GM18519 (cell line): Measurements from ENCODE around the gene ZNF582.
"Not testable (repeated sequence)": the region's sequence is repeated elsewhere in the genome, so short reads cannot be mapped to it uniquely, and the experiment has no call there.

Experiments used
- ATAC-seq: cut with Tn5 transposase; IDR thresholded peaks from one replicate; pipeline ENCODE4 v1.9.1; 2021; ENCODE audit warnings: mild to moderate bottlenecking, moderate library complexity; ENCODE audit not compliant: unreplicated experiment, low FRiP score

The ZNF582 gene

DNA sequence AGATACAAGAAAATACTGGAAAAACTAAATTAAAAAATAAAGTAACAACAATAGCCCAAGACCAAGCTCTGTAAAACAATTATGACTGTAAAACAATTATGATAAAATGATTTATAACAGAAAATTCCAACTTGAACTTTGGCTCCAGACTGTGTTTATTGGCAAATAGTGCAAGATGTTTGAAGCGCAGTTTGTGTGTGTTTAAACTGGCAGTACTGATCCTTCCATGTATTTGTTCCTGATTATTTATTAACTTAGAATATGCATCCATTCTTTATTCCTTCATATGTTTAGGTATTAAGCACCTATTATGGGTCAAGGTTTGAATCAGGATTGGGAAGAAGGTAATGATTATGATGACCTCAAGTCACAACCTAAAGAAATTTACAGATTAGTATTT lies 37.8 kb downstream of the ZNF582 start:
- ATAC-seq = no peak

DNA sequence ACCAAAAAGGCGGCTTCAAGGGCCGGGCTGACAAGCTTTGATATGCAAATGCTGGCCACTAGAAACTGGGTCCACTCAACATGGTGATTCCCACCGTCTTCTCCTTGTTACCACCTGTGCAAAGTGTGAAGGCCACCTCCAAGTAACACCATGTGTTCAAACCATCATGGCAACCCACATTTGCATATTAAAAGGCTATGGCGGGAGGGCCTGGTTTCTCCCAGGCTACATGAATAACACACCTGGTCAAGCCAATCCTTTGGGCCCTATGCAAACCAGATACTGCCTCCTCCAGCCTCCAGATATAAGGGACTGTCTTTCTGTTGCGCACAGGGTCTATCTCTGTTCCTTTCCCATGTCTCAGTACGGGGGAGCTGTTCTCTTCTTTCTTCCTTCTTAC lies 42.1 kb downstream of the ZNF582 start:
- ATAC-seq = no peak

DNA sequence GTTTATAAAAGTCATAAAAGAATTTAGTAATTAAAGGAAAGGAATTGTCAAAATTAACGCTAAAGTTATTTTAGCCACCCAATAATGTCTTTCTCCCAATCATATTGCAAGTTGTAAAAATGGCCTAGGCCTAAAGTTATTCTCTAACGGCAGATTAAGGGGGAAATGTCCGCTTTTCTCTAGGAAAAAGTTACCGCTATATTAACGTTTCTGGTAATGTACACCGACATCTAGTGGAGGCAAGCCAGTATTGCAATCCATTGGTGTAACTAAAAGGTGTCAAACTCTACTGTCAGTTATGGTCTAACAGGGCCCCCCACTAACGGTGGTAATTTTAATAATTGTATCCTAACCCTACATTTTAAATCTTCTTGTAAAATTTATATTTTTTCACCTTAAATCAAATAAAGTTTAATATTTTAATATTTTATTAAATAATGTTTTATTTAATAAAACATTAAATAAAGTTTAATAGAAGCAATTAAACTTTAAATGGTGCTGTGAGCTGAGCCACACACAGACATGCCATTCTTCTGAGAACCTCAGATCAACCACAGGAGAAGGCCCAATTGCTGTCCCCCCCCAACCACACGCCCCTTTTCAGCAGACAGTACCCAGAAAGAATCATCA lies 42.8 kb downstream of the ZNF582 start:
- ATAC-seq = no peak

DNA sequence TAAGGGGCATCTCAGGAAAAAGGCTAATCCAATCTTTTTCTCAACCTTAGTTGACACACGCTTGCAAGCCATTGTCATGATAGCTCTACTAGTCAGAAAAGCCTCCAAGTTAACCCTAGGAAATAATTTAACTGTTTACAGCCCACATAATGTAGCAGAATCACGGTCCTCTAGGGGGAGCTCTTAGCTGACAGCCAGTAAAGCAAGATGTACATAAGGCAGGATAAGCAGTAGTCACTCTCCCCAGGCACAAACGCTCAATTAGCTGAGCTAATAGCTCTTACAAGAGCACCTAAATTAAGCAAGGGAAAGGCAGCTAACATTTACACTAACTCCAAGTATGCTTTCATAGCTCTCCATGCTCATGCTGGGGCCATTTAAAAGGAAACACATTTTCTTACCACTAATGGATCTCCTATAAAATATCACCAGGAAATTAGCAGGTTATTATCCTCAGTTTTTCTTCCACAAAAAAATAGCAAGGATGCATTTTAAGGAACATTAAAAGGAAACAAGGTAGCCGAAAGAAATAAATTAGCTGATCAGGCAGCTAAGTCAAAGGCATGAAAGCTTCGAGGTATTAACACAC lies 45.0 kb downstream of the ZNF582 start:
- no peak for ATAC-seq

DNA sequence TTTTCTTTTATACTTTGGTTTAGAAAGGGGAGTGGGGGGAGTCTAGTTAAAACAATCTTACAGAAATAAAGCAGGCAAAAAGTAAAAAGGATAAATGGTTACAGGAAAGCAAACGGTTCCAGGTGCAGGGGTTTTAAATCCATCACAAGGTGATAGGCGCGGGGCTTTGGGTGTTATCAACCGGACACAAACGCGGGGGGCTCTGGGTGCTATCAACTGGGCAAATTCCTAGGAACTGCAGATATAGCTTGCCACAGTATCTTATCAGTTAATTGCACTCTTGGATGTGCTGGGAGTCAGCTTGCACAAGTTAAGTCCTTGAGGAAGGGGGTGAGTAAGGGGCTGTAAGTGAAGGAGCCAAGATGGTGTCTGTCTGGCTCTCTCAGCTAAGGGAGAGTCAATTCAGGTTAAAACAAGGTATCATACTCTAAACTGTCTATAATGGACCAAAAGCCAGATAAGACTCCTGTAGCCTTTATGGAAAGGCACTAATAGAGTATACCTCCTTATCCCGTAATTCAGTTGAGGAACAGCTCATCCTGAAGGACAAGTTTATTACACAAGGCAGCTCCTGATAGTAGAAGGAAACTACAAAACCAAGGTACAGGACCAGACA lies 46.1 kb downstream of the ZNF582 start:
- ATAC-seq = no peak

DNA sequence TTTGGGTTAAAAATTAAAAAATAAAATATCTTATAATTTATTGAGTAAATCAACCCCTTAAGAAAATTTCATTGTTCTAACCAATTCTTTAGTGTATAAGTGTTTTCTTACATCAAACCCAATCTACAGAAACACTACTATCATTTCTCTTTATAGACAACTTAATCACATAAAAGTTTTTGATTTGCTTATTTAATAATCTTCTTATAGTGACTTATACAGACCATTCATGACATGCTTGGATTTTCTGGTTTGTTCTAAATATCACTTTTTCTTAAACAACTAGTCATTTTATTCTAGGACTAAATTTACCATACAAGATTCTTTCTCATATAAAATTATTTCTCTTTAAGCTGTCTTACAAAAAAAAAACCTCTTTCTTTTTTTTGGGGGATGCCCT lies 51.4 kb downstream of the ZNF582 start:
- no peak for ATAC-seq

DNA sequence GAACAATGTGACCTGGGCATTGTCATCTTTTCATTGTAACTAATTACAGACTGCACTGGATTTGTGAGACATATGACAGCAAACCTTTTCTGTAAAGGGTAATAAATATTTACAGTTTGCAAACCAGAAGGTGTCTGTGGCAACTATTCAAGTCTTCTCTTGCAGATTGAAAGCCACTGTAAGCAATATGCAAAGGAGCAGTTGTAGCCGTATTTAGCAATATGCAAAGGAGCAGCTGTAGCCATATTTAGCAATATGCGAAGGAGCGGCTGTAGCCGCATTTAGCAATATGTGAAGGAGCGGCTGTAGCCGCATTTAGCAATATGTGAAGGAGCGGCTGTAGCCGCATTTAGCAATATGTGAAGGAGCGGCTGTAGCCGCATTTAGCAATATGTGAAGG lies 54.3 kb downstream of the ZNF582 start:
- not testable (repeated sequence) for ATAC-seq

DNA sequence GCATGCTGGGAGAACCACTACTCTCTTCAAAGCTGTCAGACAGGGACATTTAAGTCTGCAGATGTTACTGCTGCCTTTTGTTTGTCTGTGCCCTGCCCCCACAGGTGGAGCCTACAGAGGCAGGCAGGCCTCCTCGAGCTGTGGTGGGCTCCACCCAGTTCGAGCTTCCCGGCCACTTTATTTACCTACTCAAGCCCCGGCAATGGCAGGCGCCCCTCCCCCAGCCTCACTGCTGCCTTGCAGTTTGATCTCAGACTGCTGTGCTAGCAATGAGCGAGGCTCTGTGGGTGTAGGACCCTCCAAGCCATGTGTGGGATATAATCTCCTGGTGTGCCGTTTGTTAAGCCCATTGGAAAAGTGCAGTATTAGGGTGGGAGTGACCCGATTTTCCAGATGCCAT lies 56.3 kb downstream of the ZNF582 start:
- ATAC-seq = not testable (repeated sequence)

DNA sequence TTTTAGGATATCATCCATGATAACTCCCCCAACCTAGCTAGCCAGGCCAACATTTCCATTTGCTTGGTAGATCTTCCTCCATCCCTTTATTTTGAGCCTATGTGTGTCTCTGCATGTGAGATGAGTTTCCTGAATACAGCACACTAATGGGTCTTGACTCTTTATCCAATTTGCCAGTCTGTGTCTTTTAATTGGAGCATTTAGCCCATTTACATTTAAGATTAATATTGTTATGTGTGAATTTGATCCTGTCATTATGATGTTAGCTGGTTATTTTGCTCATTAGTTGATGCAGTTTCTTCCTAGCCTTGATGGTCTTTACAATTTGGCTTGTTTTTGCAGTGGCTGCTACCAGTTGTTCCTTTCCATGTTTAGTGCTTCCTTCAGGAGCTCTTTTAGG lies 58.0 kb downstream of the ZNF582 start:
- not testable (repeated sequence) for ATAC-seq

DNA sequence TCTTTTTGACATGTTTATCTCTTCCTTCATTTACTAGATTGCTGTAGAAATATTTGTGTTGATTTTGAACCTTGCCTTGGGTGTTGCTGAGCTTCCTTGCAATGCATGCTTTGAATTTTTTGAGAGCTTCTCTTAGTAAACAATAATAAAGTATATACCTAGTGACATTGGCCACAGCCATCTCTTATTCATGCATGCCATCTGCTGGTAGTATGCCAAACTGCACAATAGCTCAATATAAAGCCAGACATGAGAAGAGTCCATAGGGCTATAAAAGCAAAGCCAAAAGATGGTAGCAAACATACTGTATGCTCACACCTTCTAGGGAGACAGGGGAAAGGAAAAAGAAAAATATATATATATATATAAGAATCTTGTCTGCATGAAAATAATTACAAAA lies 59.8 kb downstream of the ZNF582 start:
- no peak for ATAC-seq
